ENCODE data around the gene SLC35F6.

GRCh38 chr2:26811791-26812694 is 48.0 kb downstream of the SLC35F6 start:
- TF ChIP-seq POLR2AphosphoS5 (IDR thresholded peaks at IDR 0.05; ENCODE audit: borderline replicate concordance, low read depth, low read length) (no peak), EZH2 (IDR thresholded peaks at IDR 0.05) (no peak)
